Esophagus squamous epithelium (tissue), 4 donors: ENCODE results near the gene GNG8.

ENCODE experiments used
- POLR2A ChIP-seq, 4 donors: fragments of 450-650 bp; IDR thresholded peaks; one replicate each; pipeline ENCODE4 v1.6.1; 2017; ENCODE audit warnings: antibody characterized with exemption in 4 of 4, mild to moderate bottlenecking in 4 of 4, moderate library complexity in 3 of 4
- TF ChIP-seq, protein P1 (sequence below), 6 experiments: fragments of 450-650 bp in 4 of 6; fragments of 200-600 bp in 2 of 6; sonication (generic) in 2 of 6; IDR thresholded peaks; one replicate each; pipeline ENCODE4 v1.5.1; 2016 to 2019; ENCODE audit warnings: antibody characterized with exemption in 6 of 6, mild to moderate bottlenecking in 4 of 6, moderate library complexity in 4 of 6

- TF ChIP-seq, protein P1, sequence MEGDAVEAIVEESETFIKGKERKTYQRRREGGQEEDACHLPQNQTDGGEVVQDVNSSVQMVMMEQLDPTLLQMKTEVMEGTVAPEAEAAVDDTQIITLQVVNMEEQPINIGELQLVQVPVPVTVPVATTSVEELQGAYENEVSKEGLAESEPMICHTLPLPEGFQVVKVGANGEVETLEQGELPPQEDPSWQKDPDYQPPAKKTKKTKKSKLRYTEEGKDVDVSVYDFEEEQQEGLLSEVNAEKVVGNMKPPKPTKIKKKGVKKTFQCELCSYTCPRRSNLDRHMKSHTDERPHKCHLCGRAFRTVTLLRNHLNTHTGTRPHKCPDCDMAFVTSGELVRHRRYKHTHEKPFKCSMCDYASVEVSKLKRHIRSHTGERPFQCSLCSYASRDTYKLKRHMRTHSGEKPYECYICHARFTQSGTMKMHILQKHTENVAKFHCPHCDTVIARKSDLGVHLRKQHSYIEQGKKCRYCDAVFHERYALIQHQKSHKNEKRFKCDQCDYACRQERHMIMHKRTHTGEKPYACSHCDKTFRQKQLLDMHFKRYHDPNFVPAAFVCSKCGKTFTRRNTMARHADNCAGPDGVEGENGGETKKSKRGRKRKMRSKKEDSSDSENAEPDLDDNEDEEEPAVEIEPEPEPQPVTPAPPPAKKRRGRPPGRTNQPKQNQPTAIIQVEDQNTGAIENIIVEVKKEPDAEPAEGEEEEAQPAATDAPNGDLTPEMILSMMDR (IDR thresholded peaks at IDR 0.05) = no peak
- no peak for TF ChIP-seq POLR2A (IDR thresholded peaks at IDR 0.05)
Measured at GRCh38 chr19:46620267-46620666, 15.7 kb downstream of the GNG8 start.
